GM19397 (cell line): Measurements from ENCODE around the gene ATP1A3.
"Not testable (repeated sequence)": the region's sequence is repeated elsewhere in the genome, so short reads cannot be mapped to it uniquely, and the experiment has no call there.

Experiments
- ATAC-seq: cut with Tn5 transposase; IDR thresholded peaks from one replicate; pipeline ENCODE4 v1.9.1; 2021; ENCODE audit warnings: mild to moderate bottlenecking, moderate library complexity; ENCODE audit not compliant: unreplicated experiment

ATP1A3 gene

DNA sequence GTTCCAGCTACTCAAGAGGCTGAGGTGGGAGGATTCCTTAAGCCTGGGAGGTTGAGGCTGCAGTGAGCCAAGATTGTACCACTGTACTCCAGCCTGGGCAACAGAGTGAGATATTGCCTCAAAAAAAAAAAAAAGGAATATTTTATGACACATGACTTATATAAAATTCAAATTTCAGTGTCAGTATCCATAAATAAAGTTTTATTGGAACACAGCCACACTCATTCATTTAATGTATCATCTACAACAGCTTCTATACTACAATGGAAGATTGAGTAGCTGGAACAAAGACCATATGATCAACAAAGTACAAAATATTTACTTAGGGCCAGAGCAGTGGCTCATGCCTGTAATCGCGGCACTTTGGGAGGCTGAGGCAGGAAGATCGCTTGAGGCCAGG, 18.7 kb upstream of the ATP1A3 start:
- not testable (repeated sequence) for ATAC-seq

GRCh38 chr19:42010245-42011126, 16.5 kb upstream of the ATP1A3 start:
- no peak for ATAC-seq

DNA sequence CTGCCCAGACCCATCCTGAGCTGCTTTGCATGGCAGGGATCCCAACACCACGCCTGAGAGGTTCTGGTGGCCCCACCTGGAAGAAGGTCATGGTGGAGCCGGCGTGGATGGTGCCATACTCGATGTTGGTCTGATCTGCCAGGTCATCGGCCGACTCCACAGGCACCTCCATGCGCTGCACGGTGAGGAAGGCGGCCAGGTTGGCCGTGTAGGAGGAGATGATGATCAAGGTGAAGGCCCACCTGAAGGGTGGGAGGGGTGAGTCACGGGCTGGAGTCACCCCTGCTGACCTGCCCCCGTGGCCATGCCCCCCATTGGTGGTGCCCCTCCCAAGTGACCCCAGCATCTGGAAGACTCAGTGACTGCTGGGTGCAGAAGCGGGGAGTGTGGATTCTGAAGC, 12.5 kb upstream of the ATP1A3 start:
- ATAC-seq, result no peak

GRCh38 chr19:42005504-42005903, 11.5 kb upstream of the ATP1A3 start:
- ATAC-seq, result no peak

- ATAC-seq, result no peak
These were observed 9.7 kb upstream of the ATP1A3 start for GRCh38 chr19:42003506-42004294.

GRCh38 chr19:41999878-42000208, 5.8 kb upstream of the ATP1A3 start:
- no peak for ATAC-seq

- ATAC-seq, result no peak
These were observed 5.2 kb upstream of the ATP1A3 start for GRCh38 chr19:41999071-41999877.

DNA sequence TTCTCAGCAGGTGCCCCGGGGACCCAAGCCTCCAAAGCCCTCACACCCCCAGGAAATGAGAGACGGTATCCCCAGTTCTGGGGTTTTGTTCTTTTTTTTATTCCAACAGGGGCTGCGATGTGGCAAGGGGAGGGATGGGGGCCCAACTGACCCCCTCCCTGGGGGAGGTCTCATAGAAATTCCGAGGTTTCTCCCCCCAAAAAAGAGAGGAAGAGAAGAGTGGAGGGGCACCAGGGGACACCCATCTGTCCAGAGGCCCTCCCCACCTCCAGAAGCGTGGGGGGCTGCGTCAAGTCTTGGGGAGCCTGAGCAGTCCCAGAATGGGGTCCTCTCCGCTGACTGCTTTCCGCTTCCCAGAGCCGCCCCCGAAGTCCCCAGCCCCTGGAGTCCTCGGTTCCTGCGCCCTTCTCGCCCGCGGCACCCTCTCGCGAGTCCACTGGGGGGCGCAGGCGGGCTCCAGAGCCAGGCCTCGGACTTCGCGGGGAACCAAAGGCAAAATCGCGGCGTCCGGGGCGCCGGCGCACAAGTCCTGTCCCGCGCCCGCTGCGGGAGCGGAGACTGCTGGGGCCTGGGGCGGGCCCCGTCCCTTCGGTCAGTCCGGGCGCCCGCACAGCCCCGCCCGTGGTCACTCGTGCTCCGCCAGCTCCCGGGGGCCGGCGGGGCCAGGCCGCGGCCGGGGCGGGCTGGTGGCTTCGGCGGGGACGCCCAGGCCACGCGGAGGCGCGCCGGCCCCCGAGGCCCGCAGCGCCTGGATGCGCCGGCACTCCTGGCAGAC, 4.4 kb upstream of the ATP1A3 start:
- no peak for ATAC-seq

- ATAC-seq, result no peak
These were observed 3.8 kb upstream of the ATP1A3 start for GRCh38 chr19:41997851-41998229.

DNA sequence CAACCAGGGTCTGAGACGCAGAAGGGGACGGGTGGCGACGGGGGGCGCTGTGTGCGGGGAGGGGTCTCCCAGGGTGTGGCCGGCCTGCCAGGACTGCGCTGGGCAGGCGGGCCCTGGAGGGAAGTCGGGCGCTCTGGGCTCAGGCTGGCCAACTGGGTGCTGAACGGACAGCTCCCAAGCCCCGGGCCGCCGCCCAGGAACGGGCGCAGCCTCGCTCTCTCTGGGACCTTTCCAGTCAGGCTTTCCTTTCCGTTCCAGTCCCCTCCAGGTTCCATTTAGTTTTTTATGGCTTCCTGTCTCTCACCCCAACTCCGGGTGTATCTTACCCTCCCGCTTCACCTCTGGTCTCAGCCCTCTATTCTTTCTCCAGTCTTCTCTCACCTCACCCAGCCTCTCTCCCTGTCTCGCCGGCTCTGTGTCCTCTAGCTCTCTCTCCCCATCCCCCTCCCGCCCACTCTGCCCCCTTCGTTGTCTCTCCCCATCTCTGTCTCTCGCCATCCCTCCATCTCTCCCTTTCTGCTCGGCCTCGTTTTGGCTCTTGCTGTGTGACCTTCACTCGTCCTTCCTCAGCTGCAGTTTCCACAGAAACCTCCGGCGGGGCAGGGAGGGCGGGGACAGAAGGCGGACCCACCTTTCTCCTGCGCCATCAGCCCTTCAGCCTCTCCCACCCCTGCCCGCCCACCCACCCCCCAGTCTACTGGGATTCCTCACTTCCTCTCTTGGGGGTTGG, 3.3 kb upstream of the ATP1A3 start:
- no peak for ATAC-seq

- no peak for ATAC-seq
These were observed 2.1 kb upstream of the ATP1A3 start for GRCh38 chr19:41995959-41996797.

DNA sequence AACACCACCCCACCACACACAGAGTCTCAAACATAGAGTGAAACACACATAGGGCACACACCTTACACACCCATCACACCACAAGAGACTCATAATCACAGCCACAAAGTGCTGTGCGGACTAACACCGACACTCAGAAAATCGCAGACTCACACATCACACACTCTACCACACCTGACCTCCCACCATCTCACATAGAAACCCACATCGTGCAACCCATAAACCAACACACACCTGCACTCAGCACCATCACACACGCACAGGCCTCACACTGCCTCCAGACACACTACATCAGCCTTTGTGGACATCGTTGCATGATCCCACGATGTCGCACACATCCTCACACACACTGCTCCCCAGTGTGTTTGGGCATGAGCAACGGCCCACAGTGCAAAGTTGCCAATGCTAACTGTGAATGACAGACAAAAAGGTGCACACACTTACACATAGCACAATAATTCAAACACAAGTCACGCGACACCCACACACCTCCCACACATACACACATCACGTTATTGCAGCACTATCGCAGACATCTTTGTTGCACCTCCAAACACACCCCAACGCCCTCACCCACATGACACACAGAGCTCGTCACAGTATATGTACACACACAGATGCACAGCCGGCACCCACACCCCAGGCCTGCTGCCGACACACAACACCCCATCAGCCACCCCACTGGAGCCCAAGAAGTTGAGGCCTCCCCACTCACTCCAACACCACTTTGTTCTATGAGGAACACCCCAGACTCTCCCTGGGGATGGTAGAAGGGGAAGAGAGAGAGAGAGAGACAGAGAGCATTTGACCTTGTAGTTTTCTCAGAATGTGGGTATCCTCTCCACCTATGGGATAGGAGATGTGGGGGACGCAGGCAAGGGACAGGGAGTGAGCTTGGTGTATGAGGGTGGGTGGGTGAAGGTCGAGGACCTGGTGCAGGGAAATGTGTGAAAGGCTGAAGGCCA, 1.2 kb upstream of the ATP1A3 start:
- ATAC-seq, result no peak

- ATAC-seq, result no peak
These were observed 516 bp upstream of the ATP1A3 start for GRCh38 chr19:41994521-41994971.

GRCh38 chr19:41991925-41992569, 2.0 kb downstream of the ATP1A3 start:
- not testable (repeated sequence) for ATAC-seq

- ATAC-seq, result no peak
These were observed 3.0 kb downstream of the ATP1A3 start for GRCh38 chr19:41991025-41991424.

- ATAC-seq, result no peak
These were observed 3.4 kb downstream of the ATP1A3 start for GRCh38 chr19:41990615-41991014.

DNA sequence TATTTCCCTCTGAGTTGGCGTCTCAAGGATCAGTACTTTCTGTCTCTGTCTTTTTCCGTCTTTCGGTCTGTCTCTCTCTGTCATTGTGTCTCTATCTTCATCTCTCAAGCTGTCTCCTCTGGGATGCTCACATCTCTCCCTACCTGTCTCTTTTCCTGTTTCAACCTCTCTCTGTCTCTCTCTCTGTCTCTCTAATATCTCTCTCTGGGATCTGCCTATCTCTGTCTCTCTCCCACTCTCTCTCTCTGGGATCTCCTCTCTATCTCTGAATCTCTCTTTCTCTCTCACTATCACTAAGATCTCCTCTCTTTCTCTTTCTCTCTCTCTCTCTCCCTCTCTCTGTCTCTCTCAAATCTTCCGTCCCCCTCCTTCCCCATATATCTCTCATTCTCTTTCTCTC, 4.0 kb downstream of the ATP1A3 start:
- ATAC-seq, result no peak
